CD4-positive, alpha-beta T cell treated with Interleukin-1 beta for 1 hour (primary cell): ENCODE data around the gene DPM3.
"Not testable (repeated sequence)": the region's sequence is repeated elsewhere in the genome, so short reads cannot be mapped to it uniquely, and the experiment has no call there.

ENCODE experiments used
- DNase-seq, 2 donors: peaks; one replicate each; pipeline ENCODE4 v3.0.0-alpha.2; 2020 to 2022

The DPM3 gene

GRCh38 chr1:155155996-155156643 lies 15.8 kb upstream of the DPM3 start:
- not testable (repeated sequence) for DNase-seq

- no peak for DNase-seq
Measured at GRCh38 chr1:155145491-155145890, 5.2 kb upstream of the DPM3 start.

GRCh38 chr1:155141749-155142148 lies 1.4 kb upstream of the DPM3 start:
- no peak for DNase-seq

- no peak for DNase-seq
Measured at GRCh38 chr1:155140630-155140953, 261 bp upstream of the DPM3 start.

- no peak for DNase-seq
Measured at GRCh38 chr1:155137154-155137949, 3.0 kb downstream of the DPM3 start.

- peak; percentile 9 to 14 for DNase-seq
Measured at GRCh38 chr1:155136748-155137147, 3.6 kb downstream of the DPM3 start.

GRCh38 chr1:155135415-155136028 lies 4.8 kb downstream of the DPM3 start, which contains the start of gene SLC50A1:
SLC50A1 (plus strand) TSS chr1:155135852; CDS start chr1:155135912, 60 bp downstream.
- peak; percentile 93 to 94 for DNase-seq

- peak; percentile 44 to 75 for DNase-seq
Measured at GRCh38 chr1:155134880-155135414, 5.4 kb downstream of the DPM3 start.

GRCh38 chr1:155134322-155134721 lies 6.0 kb downstream of the DPM3 start:
- DNase-seq: no peak

- DNase-seq: no peak
Measured at GRCh38 chr1:155133799-155134281, 6.5 kb downstream of the DPM3 start.

- DNase-seq: no peak
Measured at GRCh38 chr1:155131856-155132255, 8.5 kb downstream of the DPM3 start.

GRCh38 chr1:155131285-155131684 lies 9.0 kb downstream of the DPM3 start:
- no peak for DNase-seq

GRCh38 chr1:155130272-155131006 lies 9.9 kb downstream of the DPM3 start:
- no peak for DNase-seq

GRCh38 chr1:155128755-155129473 lies 11.4 kb downstream of the DPM3 start:
- DNase-seq: peak in 1 of 2 donors; percentile 6

GRCh38 chr1:155127967-155128754 lies 12.2 kb downstream of the DPM3 start:
- DNase-seq: no peak

- DNase-seq: peak; percentile 28 to 50
Measured at GRCh38 chr1:155127105-155127966, 13.0 kb downstream of the DPM3 start, which contains the start of gene EFNA1. EFNA1 (plus strand) TSS chr1:155127876; CDS start chr1:155127978, 102 bp downstream.

- DNase-seq: peak; percentile 30 to 37
Measured at GRCh38 chr1:155126556-155127104, 13.7 kb downstream of the DPM3 start.

- DNase-seq: no peak
Measured at GRCh38 chr1:155125946-155126555, 14.3 kb downstream of the DPM3 start.

GRCh38 chr1:155125511-155125945 lies 14.8 kb downstream of the DPM3 start:
- DNase-seq: no peak
